Activated naive CD4-positive, alpha-beta T cell treated with anti-CD3 and anti-CD28 coated beads, Interleukin-2, amount 50 U/mL, for 16 hours (primary cell): Measurements from ENCODE around the gene TRIM67.
"Not testable (repeated sequence)": the region's sequence is repeated elsewhere in the genome, so short reads cannot be mapped to it uniquely, and the experiment has no call there.

ENCODE experiments used
- DNase-seq: peaks from one replicate; pipeline ENCODE4 v3.0.0-alpha.2; 2020

Gene TRIM67

GRCh38 chr1:231209531-231209930 lies 47.7 kb downstream of the TRIM67 start:
- DNase-seq: no peak

- no peak for DNase-seq
Observed at GRCh38 chr1:231210126-231210525, 48.3 kb downstream of the TRIM67 start.

GRCh38 chr1:231211005-231211857 lies 49.4 kb downstream of the TRIM67 start:
- peak; percentile 91 for DNase-seq

- not testable (repeated sequence) for DNase-seq
Observed at GRCh38 chr1:231212301-231212700, 50.4 kb downstream of the TRIM67 start.

DNA sequence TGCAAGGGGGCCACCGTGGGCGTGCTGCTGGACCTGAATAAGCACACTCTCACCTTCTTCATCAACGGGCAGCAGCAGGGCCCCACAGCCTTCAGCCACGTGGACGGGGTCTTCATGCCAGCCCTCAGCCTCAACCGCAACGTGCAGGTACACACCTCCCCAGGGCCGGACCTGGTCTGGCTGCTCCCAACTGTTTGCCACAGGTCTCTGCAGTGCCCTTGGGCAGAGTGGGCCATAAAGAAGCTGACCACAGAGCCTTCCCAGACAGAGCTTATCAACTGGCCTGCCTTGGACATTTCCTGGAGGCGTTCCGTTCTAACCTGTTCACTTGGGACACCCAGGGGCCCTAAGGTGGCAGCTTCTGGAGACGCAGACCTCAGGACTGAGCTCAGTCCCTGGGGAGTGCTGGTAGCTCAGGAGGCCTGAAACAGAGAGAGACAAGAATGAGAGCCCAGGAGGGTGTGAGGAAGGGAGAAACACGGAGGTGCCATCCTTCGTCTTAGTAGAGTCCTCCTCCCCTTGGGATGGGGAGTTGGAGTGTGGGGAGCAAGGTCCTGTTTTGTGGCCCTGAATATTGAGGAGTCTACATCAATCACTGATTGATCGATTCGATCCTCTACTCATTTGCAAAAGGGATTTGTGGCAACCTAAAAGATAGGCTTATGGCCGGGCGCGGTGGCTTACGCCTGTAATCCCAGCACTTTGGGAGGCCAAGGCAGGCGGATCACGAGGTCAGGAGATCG lies 52.1 kb downstream of the TRIM67 start:
- no peak for DNase-seq

DNA sequence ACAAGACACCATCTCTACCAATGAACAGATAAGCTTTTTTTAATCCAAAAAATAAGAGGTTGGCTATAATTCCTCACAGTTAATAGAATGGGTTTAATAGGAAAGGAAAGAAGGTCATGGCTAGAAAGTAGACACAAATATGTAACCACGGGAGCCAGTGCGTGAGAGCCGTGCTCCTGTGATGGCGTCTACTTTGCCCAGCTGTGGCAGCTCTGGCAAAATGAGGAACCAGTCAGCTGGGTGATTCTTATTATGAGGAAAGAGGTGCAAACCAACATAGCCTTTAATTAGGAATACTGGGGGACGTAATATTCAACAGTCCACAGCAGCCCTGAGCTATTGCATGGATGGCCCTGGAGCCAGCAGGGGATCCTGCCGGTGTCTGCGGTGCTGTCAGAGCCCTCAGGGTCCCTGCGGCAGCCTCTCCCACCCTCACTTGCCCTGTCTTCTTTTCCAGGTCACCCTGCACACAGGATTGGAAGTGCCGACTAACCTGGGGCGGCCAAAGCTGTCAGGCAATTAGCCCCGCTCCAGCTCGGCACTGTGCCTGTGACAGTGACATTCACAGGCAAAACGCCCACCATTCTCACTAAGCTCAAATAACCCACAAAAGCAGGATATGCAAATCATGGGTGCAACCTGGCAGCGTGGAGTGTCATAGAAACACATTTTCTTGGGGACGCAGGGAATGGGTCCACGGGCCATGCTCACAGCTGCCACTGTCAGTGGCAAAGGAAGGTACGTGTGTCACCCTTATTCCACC lies 53.2 kb downstream of the TRIM67 start:
- no peak for DNase-seq

- DNase-seq: no peak
Observed at GRCh38 chr1:231215681-231216385, 54.0 kb downstream of the TRIM67 start.

DNA sequence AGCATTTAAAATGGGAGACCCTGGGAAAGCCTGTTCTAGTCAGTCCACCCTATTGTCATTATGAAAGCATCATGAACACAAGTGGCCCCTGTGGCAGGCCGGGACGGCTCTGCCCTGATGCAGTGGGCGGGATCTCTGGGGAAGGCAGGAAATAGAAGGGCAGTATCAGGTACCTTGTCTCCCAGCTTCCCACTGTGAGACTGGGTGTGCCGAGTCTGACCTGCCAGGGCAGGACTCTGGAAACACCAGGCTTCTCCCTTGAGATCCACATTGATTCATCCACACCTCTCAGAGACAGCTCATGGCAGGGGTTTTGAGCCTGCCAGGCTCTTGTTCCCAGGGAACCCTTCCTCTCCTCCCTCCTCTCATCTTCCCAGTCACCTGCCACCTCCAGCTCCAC lies 54.6 kb downstream of the TRIM67 start:
- DNase-seq: no peak

- no peak for DNase-seq
Observed at GRCh38 chr1:231217056-231217455, 55.2 kb downstream of the TRIM67 start.

DNA sequence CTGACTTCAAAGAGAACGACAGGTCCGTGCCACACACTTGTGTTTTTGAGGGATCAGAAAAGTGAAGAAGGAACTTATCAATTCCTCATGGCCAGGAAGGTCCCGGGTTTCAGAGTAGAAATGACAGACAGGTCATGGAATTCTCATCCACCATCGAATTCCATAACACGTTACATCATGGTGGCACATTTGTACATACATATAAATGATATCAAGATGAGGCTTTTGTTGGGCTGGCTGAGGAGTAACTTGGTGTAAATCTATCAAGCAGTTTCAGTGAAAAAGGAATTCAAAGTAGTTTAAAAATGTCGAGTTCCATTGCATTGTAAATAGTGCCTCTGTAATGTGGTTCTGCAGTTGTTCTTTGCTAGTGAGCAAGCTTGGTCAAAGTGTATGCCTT lies 56.2 kb downstream of the TRIM67 start:
- DNase-seq: no peak

DNA sequence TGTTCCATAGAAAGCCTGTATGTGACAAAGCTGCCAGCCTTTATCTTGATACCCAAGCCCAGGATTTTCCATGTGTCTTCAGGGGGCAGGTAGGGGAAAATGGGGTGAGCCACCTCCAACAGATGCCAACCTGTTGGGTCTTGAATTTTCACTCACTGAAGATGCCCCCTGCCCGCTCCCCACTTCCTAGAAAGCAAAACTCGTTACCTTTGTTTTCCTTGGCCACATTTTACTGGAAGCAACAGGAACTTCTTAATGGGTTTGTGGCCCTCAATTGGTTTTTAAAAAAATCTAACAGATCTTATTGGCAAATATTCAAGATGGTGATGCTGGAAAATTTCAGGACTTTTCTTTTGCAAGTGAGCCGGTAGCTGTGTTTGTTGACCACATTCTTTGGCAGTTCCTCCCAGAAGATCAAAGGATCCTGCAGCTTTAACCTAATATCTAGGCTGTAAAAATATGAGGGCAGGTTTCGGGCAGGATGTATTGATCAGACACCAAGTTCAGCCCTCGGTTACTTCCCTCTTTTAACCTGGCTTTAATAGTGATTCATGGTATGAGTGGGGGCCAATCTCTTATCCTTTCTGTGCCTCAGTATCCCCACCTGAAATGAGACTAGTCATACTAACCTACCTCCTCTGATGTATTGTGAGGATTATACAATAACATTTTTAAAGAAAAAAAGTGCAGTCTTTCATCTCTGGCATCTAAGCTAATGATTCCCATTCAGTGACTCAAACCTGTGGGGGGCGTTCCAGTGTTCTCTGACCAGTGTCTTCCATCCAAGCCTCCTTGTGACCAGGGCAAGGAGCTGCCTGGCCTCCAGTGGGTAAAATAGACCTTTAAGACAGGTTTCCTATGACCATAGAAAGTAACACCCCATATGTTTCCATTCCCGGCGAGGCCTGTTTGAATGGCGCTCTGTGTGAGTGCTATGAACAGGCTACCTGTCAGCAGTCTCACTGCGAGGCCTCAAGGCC lies 57.9 kb downstream of the TRIM67 start:
- DNase-seq: no peak

DNA sequence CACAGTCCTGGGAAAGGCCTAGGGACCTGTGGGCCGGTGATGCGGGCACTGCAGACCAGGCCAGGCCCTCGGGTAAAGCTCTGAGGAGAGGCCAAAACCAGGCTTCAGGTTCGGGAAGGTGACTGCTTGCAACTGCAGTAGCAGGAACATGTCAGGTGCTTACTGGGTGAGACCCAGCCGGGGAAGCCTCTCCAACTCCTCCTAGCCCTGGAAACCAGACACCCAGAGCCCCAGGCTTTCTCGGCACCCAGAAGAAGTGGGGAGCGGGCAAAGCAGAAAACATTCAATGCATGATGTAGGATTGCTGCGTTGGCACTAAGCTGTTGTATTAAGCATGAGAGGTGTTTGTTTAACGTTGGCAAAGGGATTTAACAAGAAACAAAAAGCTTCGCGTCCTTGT lies 58.9 kb downstream of the TRIM67 start:
- DNase-seq: no peak

- DNase-seq: no peak
Observed at GRCh38 chr1:231226156-231226555, 64.3 kb downstream of the TRIM67 start.

GRCh38 chr1:231231511-231231910 lies 69.7 kb downstream of the TRIM67 start:
- DNase-seq: no peak

- no peak for DNase-seq
Observed at GRCh38 chr1:231232870-231233734, 71.2 kb downstream of the TRIM67 start.

DNA sequence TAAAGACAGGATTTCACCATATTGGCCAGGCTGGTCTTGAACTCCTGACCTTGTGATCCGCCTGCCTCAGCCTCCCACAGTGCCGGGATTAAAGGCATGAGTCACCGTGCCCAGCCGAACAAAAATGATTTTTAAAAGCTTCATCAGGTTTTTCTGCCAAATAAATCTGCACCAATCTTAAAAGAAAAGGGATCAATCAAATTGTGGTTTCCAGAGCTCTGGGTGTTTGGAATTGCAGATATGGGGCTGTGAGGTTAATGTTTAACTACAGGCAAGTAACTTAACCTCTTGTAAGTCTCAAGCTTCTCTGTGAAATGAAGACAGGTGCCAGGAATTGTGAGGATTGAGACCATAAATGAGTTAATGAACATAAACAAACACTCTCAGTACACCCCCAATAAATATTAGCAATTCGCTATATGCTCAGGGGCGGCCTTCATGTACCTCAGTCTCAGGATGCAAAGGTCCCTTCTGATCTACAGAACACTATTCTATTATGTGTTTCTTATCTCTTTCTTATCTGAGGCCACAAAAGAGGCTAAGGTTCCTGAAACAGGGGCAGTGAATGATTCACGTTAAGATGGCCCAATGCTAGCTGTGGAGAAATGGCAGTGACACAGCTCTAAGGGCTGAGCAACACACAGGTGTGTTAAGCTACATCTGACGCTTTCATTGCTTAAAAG lies 72.0 kb downstream of the TRIM67 start:
- DNase-seq: no peak

DNA sequence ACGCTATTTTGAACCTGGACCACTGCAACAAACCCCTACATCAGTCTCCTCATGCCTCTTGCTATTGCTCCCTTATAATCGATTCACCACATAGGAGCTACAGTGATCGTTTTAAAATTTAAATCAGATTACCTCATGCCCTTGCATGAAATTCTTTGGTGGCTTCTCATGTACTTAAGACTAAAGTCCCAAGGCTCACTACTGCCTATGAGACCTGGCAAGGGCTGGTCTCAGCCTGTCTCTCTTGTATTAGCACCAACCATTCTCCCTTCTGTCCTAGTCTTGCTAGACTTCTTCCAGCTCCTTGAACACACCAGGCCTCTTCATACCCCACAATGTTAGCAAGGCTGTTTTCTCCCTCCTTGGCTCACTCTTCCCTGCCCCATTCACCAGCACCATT lies 72.6 kb downstream of the TRIM67 start:
- DNase-seq: no peak

- DNase-seq: no peak
Observed at GRCh38 chr1:231235526-231236207, 73.8 kb downstream of the TRIM67 start.

GRCh38 chr1:231236208-231236591 lies 74.3 kb downstream of the TRIM67 start:
- DNase-seq: no peak
